Kidney (tissue), 14 donors: Measurements from ENCODE around the gene PTPA. TPM values are rescaled to one million over a fixed set of nuclear protein-coding genes. Genes with fewer than 3 reads are reported as not detected.
"Not testable (repeated sequence)": the region's sequence is repeated elsewhere in the genome, so short reads cannot be mapped to it uniquely, and the experiment has no call there.

Experiments
- DNase-seq, 5 donors: peaks; one replicate each; pipeline ENCODE4 v3.0.0-alpha.2; 2013 to 2020
- FAIRE-seq: peaks from 2 replicates; lab custom pipeline; 2012; peaks lifted over from hg19 to GRCh38; lab: Jason Lieb, UNC
- H3K27ac ChIP-seq, 2 donors: one replicate each; pipeline ENCODE4 v1.7.0; 2013; ENCODE audit warnings: low read depth in 2 of 2, low read length in 2 of 2, inconsistent platforms in 1 of 2
- H3K27me3 ChIP-seq: one replicate; pipeline ENCODE4 v1.7.1; 2013; ENCODE audit warnings: low read length, inconsistent platforms; ENCODE audit not compliant: control insufficient read depth, insufficient read depth
- H3K36me3 ChIP-seq, 3 donors: one replicate each; pipeline versions ENCODE4 v1.7.0 to v1.7.1; 2013; ENCODE audit warnings: low read length in 3 of 3, control low read depth in 1 of 3, inconsistent platforms in 1 of 3; ENCODE audit not compliant: insufficient read depth in 3 of 3, control insufficient read depth in 2 of 3
- H3K4me1 ChIP-seq, 3 donors: one replicate each; pipeline versions ENCODE4 v1.7.0 to v1.7.1; 2013; ENCODE audit warnings: low read length in 3 of 3, inconsistent platforms in 1 of 3, low read depth in 1 of 3; ENCODE audit not compliant: control insufficient read depth in 2 of 3, insufficient read depth in 2 of 3
- H3K4me3 ChIP-seq, 3 donors: one replicate each; pipeline versions ENCODE4 v1.7.0 to v1.8.1; 2013; ENCODE audit warnings: low read length in 3 of 3, control low read depth in 1 of 3, inconsistent platforms in 1 of 3
- H3K9ac ChIP-seq, 3 donors: one replicate each; pipeline versions ENCODE4 v1.7.0 to v1.7.1; 2013; ENCODE audit warnings: low read length in 3 of 3, control low read depth in 1 of 3, inconsistent platforms in 1 of 3
- H3K9me3 ChIP-seq, 3 donors: one replicate each; pipeline versions ENCODE4 v1.7.0 to v1.7.1; 2013; ENCODE audit warnings: low read length in 3 of 3, control low read depth in 1 of 3, inconsistent platforms in 1 of 3; ENCODE audit not compliant: control insufficient read depth in 2 of 3, insufficient read depth in 1 of 3
- intact Hi-C: fragments of 100-400 bp; cut with DNase I; formaldehyde crosslinking; loops from one replicate; pipeline ENCODE4 v1.11.1; 2022
- polyA plus RNA-seq: library from polyadenylated mRNA; stranded (reverse); fragments of 350-450 nt; fragmentation: Illumina TruSeq; extraction: RNeasy Lipid Tissue Mini Kit (QIAGEN cat#74804); gene quantifications from one replicate; pipeline ENCODE4 v1.2.3, GENCODE V29; 2014; ENCODE audit warnings: low read depth, low replicate concordance; ENCODE audit not compliant: insufficient read depth
- total RNA-seq: library from RNA; stranded (reverse); fragmentation: NEBNext Ultra II Directional; extraction: Animal tissue kit (Norgen Biotek cat#: 25700); gene quantifications from one replicate; pipeline ENCODE4 v1.2.1, GENCODE V29; 2021
- TF ChIP-seq, protein P1 (sequence below): IDR thresholded peaks from 3 replicates; pipeline ENCODE4 v1.5.1; 2012; ENCODE audit warnings: mild to moderate bottlenecking, moderate library complexity, borderline replicate concordance; ENCODE audit not compliant: insufficient read depth; ENCODE audit errors: extremely low read depth
- donor health status: control.
- donor health status: control.
- donor health status: control.
- donor health status: control.
- donor health status: control.
- donor health status: DM: yes; HTN: yes; CAD: no.
- donor health status: Normal renal cell carcinoma (clear cell type).

The PTPA gene
- total and polyA plus RNA-seq, 2 donors from 2014 or later, result 161 to 164 TPM

DNA sequence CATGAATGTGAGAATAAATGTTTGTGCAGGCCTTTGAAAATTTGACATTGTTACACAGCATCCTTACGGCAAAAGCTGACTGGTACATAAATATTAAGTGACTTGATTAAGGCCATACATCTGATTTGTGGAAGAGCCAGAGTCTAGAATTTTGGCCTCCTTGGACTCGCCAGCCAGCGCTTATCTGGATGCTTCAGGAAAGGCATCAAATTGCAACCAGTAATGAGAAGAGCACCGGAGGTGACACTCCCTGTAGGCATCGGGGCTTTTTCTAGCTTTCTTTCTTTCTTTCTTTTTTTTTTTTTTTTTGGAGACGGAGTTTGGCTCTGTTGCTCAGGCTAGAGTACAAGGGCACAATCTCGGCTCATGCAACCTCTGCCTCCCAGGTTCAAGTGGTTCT, 80.0 kb downstream of the PTPA start:
- Histone ChIP-seq H3K9ac (no peak overlapping the region), H3K4me1 (no peaks in the 10 kb centered on the region), H3K27ac (no peak overlapping the region), H3K9me3 (no peaks in the 10 kb centered on the region), H3K36me3 (no peaks in the 10 kb centered on the region), H3K27me3 (no peaks in the 10 kb centered on the region), H3K4me3 (no peak overlapping the region)
- no peak for FAIRE-seq
- no peak for DNase-seq
- TF ChIP-seq, protein P1, sequence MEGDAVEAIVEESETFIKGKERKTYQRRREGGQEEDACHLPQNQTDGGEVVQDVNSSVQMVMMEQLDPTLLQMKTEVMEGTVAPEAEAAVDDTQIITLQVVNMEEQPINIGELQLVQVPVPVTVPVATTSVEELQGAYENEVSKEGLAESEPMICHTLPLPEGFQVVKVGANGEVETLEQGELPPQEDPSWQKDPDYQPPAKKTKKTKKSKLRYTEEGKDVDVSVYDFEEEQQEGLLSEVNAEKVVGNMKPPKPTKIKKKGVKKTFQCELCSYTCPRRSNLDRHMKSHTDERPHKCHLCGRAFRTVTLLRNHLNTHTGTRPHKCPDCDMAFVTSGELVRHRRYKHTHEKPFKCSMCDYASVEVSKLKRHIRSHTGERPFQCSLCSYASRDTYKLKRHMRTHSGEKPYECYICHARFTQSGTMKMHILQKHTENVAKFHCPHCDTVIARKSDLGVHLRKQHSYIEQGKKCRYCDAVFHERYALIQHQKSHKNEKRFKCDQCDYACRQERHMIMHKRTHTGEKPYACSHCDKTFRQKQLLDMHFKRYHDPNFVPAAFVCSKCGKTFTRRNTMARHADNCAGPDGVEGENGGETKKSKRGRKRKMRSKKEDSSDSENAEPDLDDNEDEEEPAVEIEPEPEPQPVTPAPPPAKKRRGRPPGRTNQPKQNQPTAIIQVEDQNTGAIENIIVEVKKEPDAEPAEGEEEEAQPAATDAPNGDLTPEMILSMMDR, result no peak
- intact Hi-C loops, result no loop called here

DNA sequence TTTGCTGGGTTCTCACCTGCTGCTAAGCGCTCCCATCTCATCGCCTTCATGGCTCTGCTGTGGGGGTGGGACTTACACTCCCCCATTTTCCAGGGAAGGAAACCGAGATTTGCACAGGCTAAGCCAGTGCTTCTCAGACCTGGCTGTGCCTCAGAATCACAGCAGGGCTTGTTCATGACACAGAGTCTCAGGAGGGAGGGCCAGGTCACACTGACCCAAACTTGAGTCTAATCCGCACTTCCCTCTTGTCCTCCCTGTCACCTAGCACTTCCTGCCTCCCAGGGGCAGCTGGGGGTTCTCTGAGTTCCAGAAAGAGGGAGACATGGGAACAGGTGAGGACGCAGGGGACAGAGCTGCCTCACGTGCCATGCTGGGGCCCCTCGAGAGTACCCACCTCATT, 82.4 kb downstream of the PTPA start:
- intact Hi-C loops, result no loop called here
- no peaks in the 10 kb centered on the region for H3K36me3 ChIP-seq
- FAIRE-seq, result no peak

DNA sequence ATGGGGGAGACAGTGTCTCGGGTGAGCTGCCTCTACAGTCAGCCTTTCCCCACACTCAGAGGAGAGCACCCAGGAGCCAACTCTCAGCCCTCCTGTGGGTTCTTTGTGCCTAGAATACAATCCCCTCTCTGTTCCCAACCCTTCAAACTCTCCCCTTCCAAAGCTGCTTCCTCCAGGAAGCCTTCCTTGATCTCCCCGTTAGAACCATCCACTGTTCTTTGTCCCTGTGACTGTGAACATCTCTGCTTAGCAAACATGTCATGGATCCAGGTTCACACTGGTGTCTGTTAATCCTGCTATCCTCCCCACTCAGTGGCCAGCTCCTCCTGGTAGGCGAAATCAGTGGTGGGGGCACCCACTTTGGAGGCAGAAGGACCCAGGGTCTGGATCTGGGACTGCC, 83.0 kb downstream of the PTPA start:
- no peak for DNase-seq
- TF ChIP-seq, protein P1, result no peak
- H3K4me3 ChIP-seq, result no peak overlapping the region
- H3K27me3 ChIP-seq, result no peaks in the 10 kb centered on the region
- FAIRE-seq, result no peak
- H3K4me1 ChIP-seq, result no peaks in the 10 kb centered on the region
- no peak overlapping the region for H3K27ac ChIP-seq
- H3K9me3 ChIP-seq, result no peaks in the 10 kb centered on the region
- H3K36me3 ChIP-seq, result no peaks in the 10 kb centered on the region
- H3K9ac ChIP-seq, result no peak overlapping the region
- intact Hi-C loops, result no loop called here

More for the DNA sequence above, 82.4 kb downstream of the PTPA start:
- Histone ChIP-seq H3K27me3 (no peaks in the 10 kb centered on the region), H3K4me1 (no peaks in the 10 kb centered on the region), H3K27ac (no peak overlapping the region), H3K9me3 (no peaks in the 10 kb centered on the region), H3K9ac (no peak overlapping the region), H3K4me3 (no peak overlapping the region)
- TF ChIP-seq, protein P1, result no peak
- no peak for DNase-seq

DNA sequence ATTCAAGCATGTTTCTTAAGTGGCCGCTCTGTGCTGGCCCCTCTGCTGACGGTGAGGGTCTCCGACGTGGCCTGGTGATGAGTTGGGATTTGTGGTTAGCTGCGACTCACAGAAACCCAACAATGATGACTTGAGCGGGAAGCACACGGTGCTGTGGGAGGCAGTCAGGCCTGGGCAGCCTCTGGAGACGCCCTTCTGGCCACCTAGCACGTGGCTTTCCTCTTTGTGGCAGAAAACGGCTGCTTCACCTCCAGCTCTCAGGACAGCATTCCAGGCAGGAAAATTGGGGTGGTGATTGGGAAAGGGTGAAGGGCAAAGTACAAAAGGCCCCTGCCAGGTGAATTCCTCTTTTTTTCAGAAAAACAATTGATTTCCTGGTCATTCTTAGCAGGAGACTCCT, 84.4 kb downstream of the PTPA start:
- TF ChIP-seq, protein P1, result no peak
- DNase-seq (no peak), FAIRE-seq (no peak)
- Histone ChIP-seq H3K4me3 (no peak overlapping the region), H3K9ac (no peak overlapping the region), H3K27ac (no peak overlapping the region), H3K36me3 (no peaks in the 10 kb centered on the region), H3K4me1 (no peaks in the 10 kb centered on the region), H3K9me3 (no peaks in the 10 kb centered on the region), H3K27me3 (no peaks in the 10 kb centered on the region)
- intact Hi-C loops, result no loop called here

DNA sequence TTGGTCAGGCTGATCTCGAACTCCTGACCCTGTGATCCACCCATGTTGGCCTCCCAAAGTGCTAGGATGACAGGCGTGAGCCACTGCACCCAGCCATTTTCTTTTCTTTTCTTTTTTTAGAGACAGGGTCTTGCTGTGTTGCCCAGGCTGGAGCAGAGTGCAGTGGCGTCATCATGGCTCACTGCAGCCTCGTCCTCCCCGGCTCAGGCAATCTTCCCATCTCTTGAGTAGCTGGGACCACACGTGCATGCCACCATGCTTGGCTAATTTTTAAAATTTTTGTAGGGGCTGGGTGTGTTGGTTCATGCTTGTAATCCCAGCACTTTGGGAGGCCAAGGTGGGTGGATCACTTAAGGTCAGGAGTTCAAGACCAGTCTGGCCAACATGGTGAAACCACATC, 85.8 kb downstream of the PTPA start:
- H3K4me3 ChIP-seq, intact Hi-C loops, H3K4me1 ChIP-seq, H3K36me3 ChIP-seq, H3K27ac ChIP-seq, H3K9me3 ChIP-seq, H3K9ac ChIP-seq, H3K27me3 ChIP-seq, DNase-seq, FAIRE-seq: not testable (repeated sequence)
